Mesenchymal stem cell (in vitro differentiated cells and primary cell): ENCODE measurements around the gene PRKCA.

ENCODE experiments used
- DNase-seq: peaks from one replicate; pipeline ENCODE4 v3.0.0-alpha.2; 2013
- H2AFZ ChIP-seq: one replicate; pipeline ENCODE4 v1.6.1; 2013; ENCODE audit warnings: low read depth, mild to moderate bottlenecking, control low read depth, inconsistent platforms, low read length, moderate library complexity
- H2AK5ac ChIP-seq: 2 replicates; pipeline ENCODE4 v1.6.1; 2013; ENCODE audit warnings: low read length, moderate library complexity, mild to moderate bottlenecking, inconsistent platforms; ENCODE audit not compliant: severe bottlenecking
- H2BK120ac ChIP-seq: one replicate; pipeline ENCODE4 v1.6.1; 2013; ENCODE audit warnings: low read depth, mild to moderate bottlenecking, inconsistent platforms, low read length, moderate library complexity
- H2BK12ac ChIP-seq, 2 experiments: one replicate each; pipeline ENCODE4 v1.6.1; 2013; ENCODE audit warnings: inconsistent platforms in 2 of 2, low read length in 2 of 2, mild to moderate bottlenecking in 2 of 2, moderate library complexity in 2 of 2, control low read depth in 1 of 2
- H2BK15ac ChIP-seq: one replicate; pipeline ENCODE4 v1.6.1; 2013; ENCODE audit warnings: mild to moderate bottlenecking, low read depth, inconsistent platforms; ENCODE audit not compliant: poor library complexity, severe bottlenecking
- H2BK5ac ChIP-seq: 2 replicates; pipeline ENCODE4 v1.6.1; 2013; ENCODE audit warnings: low read depth, mild to moderate bottlenecking, low read length, control low read depth, inconsistent platforms; ENCODE audit not compliant: poor library complexity, severe bottlenecking
- H3K14ac ChIP-seq, 2 experiments: one replicate each; pipeline ENCODE4 v1.6.1; 2013; ENCODE audit warnings: inconsistent platforms in 2 of 2, low read length in 2 of 2, control low read depth in 1 of 2, mild to moderate bottlenecking in 1 of 2, moderate library complexity in 1 of 2
- H3K18ac ChIP-seq, 2 experiments: one replicate each; pipeline ENCODE4 v1.6.1; 2013; ENCODE audit warnings: inconsistent platforms in 2 of 2, low read length in 2 of 2, control low read depth in 1 of 2, low read depth in 1 of 2, mild to moderate bottlenecking in 1 of 2
- H3K23ac ChIP-seq, 2 experiments: one replicate each; pipeline ENCODE4 v1.6.1; 2013; ENCODE audit warnings: inconsistent platforms in 2 of 2, low read length in 2 of 2, mild to moderate bottlenecking in 2 of 2, moderate library complexity in 2 of 2, control low read depth in 1 of 2
- H3K27ac ChIP-seq: 2 replicates; pipeline ENCODE4 v1.5.1; 2013; ENCODE audit warnings: mild to moderate bottlenecking, moderate library complexity, low read length, control low read depth, inconsistent platforms; ENCODE audit not compliant: poor library complexity, severe bottlenecking
- H3K27me3 ChIP-seq, 2 experiments: 2 replicates each; pipeline versions ENCODE4 v1.6.1 to v1.7.0; 2013; ENCODE audit warnings: low read length in 2 of 2, mild to moderate bottlenecking in 2 of 2, moderate library complexity in 2 of 2, control low read depth in 1 of 2, inconsistent platforms in 1 of 2; ENCODE audit not compliant: control insufficient read depth in 1 of 2, insufficient read depth in 1 of 2
- H3K36me3 ChIP-seq, 2 experiments: 2 replicates each; pipeline versions ENCODE4 v1.6.1 to v1.7.0; 2013; ENCODE audit warnings: low read length in 2 of 2, control low read depth in 1 of 2, inconsistent platforms in 1 of 2, low read depth in 1 of 2, mild to moderate bottlenecking in 1 of 2; ENCODE audit not compliant: insufficient read depth in 2 of 2, control insufficient read depth in 1 of 2
- H3K4ac ChIP-seq, 2 experiments: one replicate each; pipeline ENCODE4 v1.6.1; 2013; ENCODE audit warnings: inconsistent platforms in 2 of 2, low read length in 2 of 2, mild to moderate bottlenecking in 2 of 2, moderate library complexity in 2 of 2, control low read depth in 1 of 2, low read depth in 1 of 2
- H3K4me1 ChIP-seq: 2 replicates; pipeline ENCODE4 v1.6.1; 2013; ENCODE audit warnings: low read depth, low read length, control low read depth; ENCODE audit not compliant: control insufficient read depth, insufficient read depth
- H3K4me2 ChIP-seq: 2 replicates; pipeline ENCODE4 v1.6.1; 2013; ENCODE audit warnings: low read length, mild to moderate bottlenecking, inconsistent platforms; ENCODE audit not compliant: poor library complexity, severe bottlenecking
- H3K4me3 ChIP-seq, 2 experiments: 2 replicates each; pipeline versions ENCODE4 v1.5.1 to v1.7.0; 2013; ENCODE audit warnings: low read length in 2 of 2, mild to moderate bottlenecking in 2 of 2, control low read depth in 1 of 2, low read depth in 1 of 2; ENCODE audit not compliant: insufficient read depth in 1 of 2
- H3K79me1 ChIP-seq: replicated peaks from 2 replicates; pipeline ENCODE4 v1.6.1; 2013; ENCODE audit warnings: mild to moderate bottlenecking, control low read depth, low read length, inconsistent platforms; ENCODE audit not compliant: poor library complexity, severe bottlenecking
- H3K9ac ChIP-seq: 2 replicates; pipeline ENCODE4 v1.7.0; 2013; ENCODE audit warnings: mild to moderate bottlenecking, low read length, moderate library complexity
- H3K9me3 ChIP-seq: 2 replicates; pipeline ENCODE4 v1.7.0; 2013; ENCODE audit warnings: mild to moderate bottlenecking, low read length; ENCODE audit not compliant: control insufficient read depth
- H4K8ac ChIP-seq: one replicate; pipeline ENCODE4 v1.6.1; 2013; ENCODE audit warnings: inconsistent platforms, mild to moderate bottlenecking, low read length, moderate library complexity
- H4K91ac ChIP-seq: one replicate; pipeline ENCODE4 v1.6.1; 2013; ENCODE audit warnings: mild to moderate bottlenecking, low read length, inconsistent platforms
- WGBS: methylation state at CpG from one replicate; pipeline ENCODE4 v1.1.7; 2013; ENCODE audit warnings: mixed read lengths; 5-methylcytosine and 5-hydroxymethylcytosine counted together

PRKCA gene

DNA sequence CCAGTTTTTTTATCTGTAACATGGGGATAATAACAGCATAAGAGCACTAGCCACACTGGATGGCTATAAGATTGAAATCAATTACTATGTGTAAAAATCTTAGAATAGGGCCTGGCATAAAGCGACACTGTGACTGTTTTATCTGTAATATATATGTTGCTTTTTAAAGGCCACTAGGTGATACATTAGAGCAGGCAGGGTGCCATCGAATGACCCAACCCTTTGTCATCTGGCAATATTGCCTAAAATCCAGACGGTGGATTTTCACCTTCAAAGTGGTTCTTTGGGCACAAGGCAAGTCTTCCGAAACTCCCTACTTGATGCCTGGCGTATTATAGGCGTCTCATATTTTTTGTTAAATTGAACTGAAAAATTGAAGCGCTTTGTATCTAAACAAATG, 69.1 kb downstream of the PRKCA start:
- no peaks in the 10 kb centered on the region for H3K9me3 ChIP-seq
- H3K4me3 ChIP-seq: no peak overlapping the region
- H2AK5ac ChIP-seq: no peak overlapping the region
- no peak overlapping the region for H3K9ac ChIP-seq
- no peak overlapping the region for H3K14ac ChIP-seq
- H2BK120ac ChIP-seq: no peak overlapping the region
- H3K4me1 ChIP-seq: peaks cover 23% of the 10 kb centered on the region
- H3K27me3 ChIP-seq: no peaks in the 10 kb centered on the region
- H4K91ac ChIP-seq: no peak overlapping the region
- H4K8ac ChIP-seq: no peak overlapping the region
- no peak overlapping the region for H3K23ac ChIP-seq
- H3K4me2 ChIP-seq: no peak overlapping the region
- DNase-seq: no peak
- no peak overlapping the region for H2BK15ac ChIP-seq
- WGBS: 95% methylated on average over 7 of the region's 7 CpGs
- H3K36me3 ChIP-seq: peaks cover 0 to 5% of the 10 kb centered on the region in 2 experiments
- H3K27ac ChIP-seq: no peak overlapping the region
- H3K18ac ChIP-seq: no peak overlapping the region
- H2AFZ ChIP-seq: no peak overlapping the region
- peaks cover 28% of the 10 kb centered on the region for H3K79me1 ChIP-seq
- H2BK5ac ChIP-seq: no peak overlapping the region
- no peak overlapping the region for H2BK12ac ChIP-seq
- H3K4ac ChIP-seq: no peak overlapping the region

DNA sequence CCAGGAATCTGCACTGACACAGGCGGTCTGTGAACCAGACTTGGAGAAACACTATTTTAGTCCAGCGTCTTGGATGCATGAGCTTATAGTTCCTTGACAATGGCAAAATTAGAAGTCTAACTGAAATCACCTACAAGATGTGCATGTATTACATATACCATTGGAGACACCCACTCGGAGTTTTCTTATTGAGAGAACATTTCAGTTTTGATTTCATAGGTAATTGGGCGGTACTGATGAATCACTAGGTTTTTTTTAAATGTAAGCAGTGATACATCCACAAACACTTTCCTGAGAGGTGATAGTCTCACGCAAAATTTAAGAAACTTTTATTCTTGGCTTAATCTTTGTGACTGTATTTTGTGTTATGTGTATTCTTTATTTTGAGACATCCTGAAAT, 69.8 kb downstream of the PRKCA start:
- H3K4me2 ChIP-seq: no peak overlapping the region
- no peak overlapping the region for H2AFZ ChIP-seq
- no peak overlapping the region for H3K23ac ChIP-seq
- H3K9ac ChIP-seq: no peak overlapping the region
- DNase-seq: no peak
- H3K27ac ChIP-seq: no peak overlapping the region
- no peaks in the 10 kb centered on the region for H3K27me3 ChIP-seq
- H3K18ac ChIP-seq: no peak overlapping the region
- H3K36me3 ChIP-seq: peaks cover 0 to 5% of the 10 kb centered on the region in 2 experiments
- 100% methylated on average over 2 of the region's 5 CpGs for WGBS
- no peaks in the 10 kb centered on the region for H3K9me3 ChIP-seq
- no peak overlapping the region for H2BK15ac ChIP-seq
- peaks cover 24% of the 10 kb centered on the region for H3K4me1 ChIP-seq
- no peak overlapping the region for H2BK12ac ChIP-seq
- H2BK5ac ChIP-seq: no peak overlapping the region
- no peak overlapping the region for H2BK120ac ChIP-seq
- no peak overlapping the region for H3K4ac ChIP-seq
- peaks cover 32% of the 10 kb centered on the region for H3K79me1 ChIP-seq
- no peak overlapping the region for H3K4me3 ChIP-seq
- H4K91ac ChIP-seq: no peak overlapping the region
- no peak overlapping the region for H3K14ac ChIP-seq
- no peak overlapping the region for H4K8ac ChIP-seq
- no peak overlapping the region for H2AK5ac ChIP-seq

DNA sequence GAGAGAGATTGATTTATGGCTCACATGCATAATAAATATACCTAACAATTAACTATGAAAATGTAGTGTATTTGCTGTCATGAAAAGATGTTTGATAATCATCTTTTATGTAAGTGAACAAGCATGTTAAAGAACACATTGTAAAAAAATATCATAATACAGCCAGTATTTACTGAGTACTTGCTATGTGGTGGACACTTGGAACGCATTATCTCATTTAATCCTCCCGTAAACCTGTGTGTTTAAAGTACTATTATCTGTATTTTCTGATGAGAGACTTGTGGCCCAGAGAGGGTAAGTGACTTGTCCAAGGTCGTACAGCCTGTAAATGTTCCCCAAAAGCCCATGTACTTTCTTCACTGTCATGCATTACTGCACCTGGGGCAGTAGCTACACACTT, 70.7 kb downstream of the PRKCA start:
- H3K4me2 ChIP-seq: no peak overlapping the region
- no peak overlapping the region for H3K23ac ChIP-seq
- H3K79me1 ChIP-seq: peaks cover 35% of the 10 kb centered on the region
- H2BK12ac ChIP-seq: no peak overlapping the region
- no peak overlapping the region for H4K8ac ChIP-seq
- H3K4me3 ChIP-seq: no peak overlapping the region
- H3K4me1 ChIP-seq: peaks cover 24% of the 10 kb centered on the region
- H3K9me3 ChIP-seq: no peaks in the 10 kb centered on the region
- DNase-seq: no peak
- H3K27ac ChIP-seq: no peak overlapping the region
- H3K4ac ChIP-seq: no peak overlapping the region
- no peak overlapping the region for H4K91ac ChIP-seq
- H3K36me3 ChIP-seq: peaks cover 0 to 5% of the 10 kb centered on the region in 2 experiments
- H2AK5ac ChIP-seq: no peak overlapping the region
- H3K27me3 ChIP-seq: no peaks in the 10 kb centered on the region
- WGBS: 100% methylated on average over 2 of the region's 3 CpGs
- no peak overlapping the region for H2BK120ac ChIP-seq
- no peak overlapping the region for H3K14ac ChIP-seq
- no peak overlapping the region for H2AFZ ChIP-seq
- H2BK15ac ChIP-seq: no peak overlapping the region
- no peak overlapping the region for H3K9ac ChIP-seq
- H2BK5ac ChIP-seq: no peak overlapping the region
- no peak overlapping the region for H3K18ac ChIP-seq

DNA sequence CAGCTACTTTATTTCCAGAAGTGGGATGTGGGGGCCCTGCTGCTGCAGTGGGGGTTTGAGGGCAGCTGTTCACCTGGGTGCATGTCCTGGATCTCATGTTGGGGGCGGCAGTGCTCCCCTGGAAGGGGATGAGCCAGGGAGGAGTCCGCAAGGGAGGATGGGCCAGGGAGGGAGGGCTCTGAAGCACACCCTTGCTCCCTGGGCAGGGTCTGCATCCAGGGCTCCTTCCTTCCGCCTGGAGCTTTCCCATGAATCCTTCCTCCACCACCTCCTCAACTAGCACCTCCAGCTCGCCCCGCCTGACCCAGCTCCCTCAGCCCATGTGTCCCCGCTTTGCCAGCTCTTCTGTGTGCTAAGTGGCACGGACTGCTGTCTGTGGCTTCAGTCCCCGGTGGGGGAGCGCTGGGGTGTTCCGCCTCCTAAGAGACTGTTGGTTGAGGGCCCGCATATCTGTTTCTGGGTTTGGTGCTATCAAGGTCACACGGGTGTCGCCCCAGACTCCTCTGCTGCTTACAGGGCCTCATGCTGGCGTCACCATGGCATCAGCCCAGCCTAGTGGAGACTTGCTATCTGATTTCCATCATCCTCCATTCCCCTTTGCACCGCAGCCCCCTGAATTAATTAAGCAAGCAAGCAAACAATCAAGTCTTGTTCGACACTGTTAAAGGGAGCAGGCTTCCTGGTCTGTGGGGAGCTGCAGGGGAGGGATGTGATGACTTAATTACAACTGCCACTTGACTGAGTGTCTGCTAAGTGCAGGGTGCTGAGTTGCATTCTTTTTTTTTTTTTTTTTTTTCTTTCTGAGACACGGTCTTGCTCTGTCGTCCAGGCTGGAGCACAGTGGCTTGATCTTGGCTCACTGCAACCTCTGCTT, 71.8 kb downstream of the PRKCA start:
- Histone ChIP-seq H2BK120ac (no peak overlapping the region), H3K9ac (no peak overlapping the region), H3K4me2 (no peak overlapping the region), H3K79me1 (peaks cover 27% of the 10 kb centered on the region), H3K9me3 (no peaks in the 10 kb centered on the region), H2AK5ac (no peak overlapping the region), H3K4me1 (peaks cover 25% of the 10 kb centered on the region), H2AFZ (peak overlapping the region; percentile 44), H4K8ac (peak overlapping the region; percentile 50), H2BK15ac (no peak overlapping the region), H3K14ac (peak overlapping the region in 1 of 2 experiments; percentile 77), H2BK5ac (no peak overlapping the region), H4K91ac (no peak overlapping the region), H3K27ac (no peak overlapping the region), H2BK12ac (peak overlapping the region in 1 of 2 experiments; percentile 55), H3K4ac (peak overlapping the region in 1 of 2 experiments; percentile 78), H3K18ac (peak overlapping the region; percentile 30 to 82), H3K36me3 (peaks cover 0 to 5% of the 10 kb centered on the region in 2 experiments), H3K27me3 (no peaks in the 10 kb centered on the region), H3K4me3 (no peak overlapping the region), H3K23ac (no peak overlapping the region)
- 56% methylated on average over 16 of the region's 18 CpGs for WGBS
- peak; percentile 66 for DNase-seq
